Transverse colon (tissue), 4 donors: Measurements from ENCODE around the gene TIMD4. TPM values are rescaled to one million over a fixed set of nuclear protein-coding genes. Genes with fewer than 3 reads are reported as not detected.

Experiments used
- DNase-seq: peaks from one replicate; pipeline ENCODE4 v3.0.0-alpha.2; 2019
- H3K27ac ChIP-seq, 4 donors: fragments of 200-600 bp; sonication (generic); 2 replicates each; pipeline ENCODE4 v1.5.1; 2016 to 2018; ENCODE audit warnings: inconsistent platforms in 4 of 4
- H3K27me3 ChIP-seq: fragments of 200-600 bp; sonication (generic); 2 replicates; pipeline ENCODE4 v1.5.1; 2017; ENCODE audit warnings: inconsistent platforms
- H3K36me3 ChIP-seq, 4 donors: fragments of 200-600 bp; sonication (generic); 2 replicates each; pipeline ENCODE4 v1.5.1; 2017 to 2019; ENCODE audit warnings: inconsistent platforms in 4 of 4
- H3K4me1 ChIP-seq, 4 donors: fragments of 200-600 bp; sonication (generic); 2 replicates each; pipeline ENCODE4 v1.5.1; 2017 to 2020; ENCODE audit warnings: inconsistent platforms in 4 of 4
- H3K4me3 ChIP-seq, 4 donors: fragments of 200-600 bp; sonication (generic); 1 replicate in 1 of 4; 2 replicates in 3 of 4; pipeline versions ENCODE4 v1.5.1 to v1.6.1; 2017 to 2019; ENCODE audit warnings: inconsistent platforms in 4 of 4
- H3K9me3 ChIP-seq, 2 donors: fragments of 200-600 bp; sonication (generic); 2 replicates each; pipeline ENCODE4 v1.5.1; 2017 to 2019; ENCODE audit warnings: inconsistent platforms in 2 of 2
- CTCF ChIP-seq, 5 experiments: fragments of 200-600 bp in 3 of 5; fragments of 450-650 bp in 2 of 5; sonication (generic) in 3 of 5; IDR thresholded peaks; 1 replicate in 2 of 5; 2 replicates in 3 of 5; pipeline ENCODE4 v1.5.1; 2016 to 2017; ENCODE audit warnings: antibody characterized with exemption in 5 of 5, inconsistent platforms in 3 of 5, mild to moderate bottlenecking in 2 of 5, moderate library complexity in 1 of 5
- EP300 ChIP-seq: sonication (generic); formaldehyde crosslinking; IDR thresholded peaks from one replicate; pipeline ENCODE4 v1.6.1; 2017; ENCODE audit warnings: antibody characterized with exemption, low read depth
- POLR2A ChIP-seq: fragments of 450-650 bp; IDR thresholded peaks from one replicate; pipeline ENCODE4 v1.6.1; 2016; ENCODE audit warnings: antibody characterized with exemption, mild to moderate bottlenecking, moderate library complexity
- POLR2AphosphoS5 ChIP-seq, 3 donors: sonication (generic); formaldehyde crosslinking; IDR thresholded peaks; one replicate each; pipeline ENCODE4 v1.6.1; 2016; ENCODE audit warnings: antibody characterized with exemption in 3 of 3
- WGBS, 2 donors: methylation state at CpG; one replicate each; pipeline ENCODE4 v1.1.5; 2018; ENCODE audit warnings: low coverage in 1 of 2; 5-methylcytosine and 5-hydroxymethylcytosine counted together
- in situ Hi-C, 4 donors: fragments of 200-750 bp; cut with MboI; loops; one replicate each; pipeline versions ENCODE4 v1.15.0 to v1.15.1; 2017; ENCODE audit warnings: low sequenced_read_pairs in 3 of 4, low pct_ligation_motif_present in 1 of 4, low pct_unique_long_range_greater_than_20kb in 1 of 4
- intact Hi-C: fragments of 100-400 bp; cut with DNase I; formaldehyde crosslinking; loops from one replicate; pipeline ENCODE4 v1.15.1; 2023; ENCODE audit warnings: low total_unique reads
- total RNA-seq, 4 donors: library from RNA; depleted of rRNA; stranded (reverse); fragments of >200 nt; gene quantifications; one replicate each; pipeline ENCODE4 v1.1.0, GENCODE V29; 2016

The TIMD4 gene
- total RNA-seq, 4 donors from 2014 or later: 1.4 to 3.0 (median 2.3) TPM

- in situ Hi-C loops: no loop called here
- TF ChIP-seq POLR2AphosphoS5 (IDR thresholded peaks at IDR 0.05) (no peak), EP300 (no peak), CTCF (IDR thresholded peaks at IDR 0.05) (no peak), POLR2A (no peak)
- intact Hi-C loops: no loop called here
- no peak overlapping the region for H3K4me3 ChIP-seq
- H3K27ac ChIP-seq: no peak overlapping the region
- H3K27me3 ChIP-seq: no peaks in the 10 kb centered on the region
- 51% methylated on average over 3 of the region's 3 CpGs; no CpG with 5 or more reads in 1 of the 2 donors for WGBS, 2 donors
- H3K4me1 ChIP-seq: no peaks in the 10 kb centered on the region
- H3K9me3 ChIP-seq: no peaks in the 10 kb centered on the region
- no peak for DNase-seq
- H3K36me3 ChIP-seq: no peaks in the 10 kb centered on the region
These were observed 79.6 kb downstream of the TIMD4 start for GRCh38 chr5:156883316-156883875.

- Histone ChIP-seq H3K36me3 (no peaks in the 10 kb centered on the region), H3K27ac (peak overlapping the region in 1 of 4 donors; percentile 17), H3K9me3 (no peaks in the 10 kb centered on the region), H3K27me3 (no peaks in the 10 kb centered on the region), H3K4me3 (no peak overlapping the region), H3K4me1 (no peaks in the 10 kb centered on the region)
- no peak for TF ChIP-seq POLR2AphosphoS5 (IDR thresholded peaks at IDR 0.05)
- TF ChIP-seq EP300: no peak
- TF ChIP-seq CTCF (IDR thresholded peaks at IDR 0.05): no peak
- no peak for TF ChIP-seq POLR2A
- DNase-seq: peak; percentile 20
- 73 to 75% methylated on average over 3 of the region's 3 CpGs for WGBS, 2 donors
- intact Hi-C loops: no loop called here
- in situ Hi-C loops: no loop called here
These were observed 83.3 kb downstream of the TIMD4 start for GRCh38 chr5:156879665-156880285.

- Histone ChIP-seq H3K4me1 (no peaks in the 10 kb centered on the region), H3K9me3 (no peaks in the 10 kb centered on the region), H3K36me3 (no peaks in the 10 kb centered on the region), H3K27me3 (no peaks in the 10 kb centered on the region), H3K4me3 (no peak overlapping the region), H3K27ac (no peak overlapping the region)
- in situ Hi-C loops: no loop called here
- no peak for TF ChIP-seq POLR2A
- no peak for TF ChIP-seq CTCF (IDR thresholded peaks at IDR 0.05)
- TF ChIP-seq EP300: no peak
- TF ChIP-seq POLR2AphosphoS5 (IDR thresholded peaks at IDR 0.05): no peak
- WGBS, 2 donors: 76 to 100% methylated on average over 1 of the region's 1 CpG
- intact Hi-C loops: no loop called here
- no peak for DNase-seq
These were observed 91.8 kb downstream of the TIMD4 start for GRCh38 chr5:156871212-156871611.

GRCh38 chr5:156870498-156870839 lies 92.6 kb downstream of the TIMD4 start:
- TF ChIP-seq EP300 (no peak), POLR2AphosphoS5 (IDR thresholded peaks at IDR 0.05) (no peak), CTCF (IDR thresholded peaks at IDR 0.05) (no peak), POLR2A (no peak)
- in situ Hi-C loops: no loop called here
- no peak for DNase-seq
- no peaks in the 10 kb centered on the region for H3K27me3 ChIP-seq
- no peak overlapping the region for H3K27ac ChIP-seq
- WGBS, 2 donors: 80 to 91% methylated on average over 1 of the region's 1 CpG
- H3K9me3 ChIP-seq: no peaks in the 10 kb centered on the region
- no peaks in the 10 kb centered on the region for H3K4me1 ChIP-seq
- no peak overlapping the region for H3K4me3 ChIP-seq
- H3K36me3 ChIP-seq: no peaks in the 10 kb centered on the region
- intact Hi-C loops: no loop called here

Other genes with a start within 250 kb of the TIMD4 start
- not detected for gene PPP1R2B, start 112.9 kb downstream of the TIMD4 start, total RNA-seq
- gene HAVCR1, start 95.9 kb upstream of the TIMD4 start, total RNA-seq: 1 to 10 TPM in 2 of 4 donors, under 1 TPM in 1, not detected in 1; 0.60 to 3.7 (median 2.9) TPM
- 1 to 10 TPM in 3 of 4 donors, under 1 TPM in 1; 0.20 to 6.7 (median 3.2) TPM for gene HAVCR2, start 145.8 kb upstream of the TIMD4 start, total RNA-seq
- 10 to 100 TPM in 2 of 4 donors, 1 to 10 TPM in 1, not detected in 1; 10.0 to 12.1 (median 11.0) TPM for gene MED7, start 179.6 kb upstream of the TIMD4 start, total RNA-seq
- not detected for gene GARIN3, start 203.0 kb upstream of the TIMD4 start, total RNA-seq
- gene ITK, start 217.6 kb upstream of the TIMD4 start, total RNA-seq: 10 to 100 TPM in 1 of 4 donors, 1 to 10 TPM in 2, under 1 TPM in 1; 0.40 to 43.4 (median 5.0) TPM